WTC11 (cell line): ENCODE measurements around the gene ACOX3. TPM values are rescaled to one million over a fixed set of nuclear protein-coding genes. Genes with fewer than 3 reads are reported as not detected.

Experiments
- ATAC-seq: fragments of 200-7000 bp; cut with Tn5 transposase; 2 replicates; pipeline ENCODE4 v1.10.0; 2021; ENCODE audit warnings: mild to moderate bottlenecking, moderate library complexity
- CTCF ChIA-PET: fragments of 300-600 bp; sonication (Branson Sonifier 250); formaldehyde crosslinking; loops from one replicate; lab custom pipeline; 2021; ENCODE audit warnings: antibody characterized with exemption; lab: Charles Lee
- POLR2A ChIA-PET: fragments of 350-600 bp; sonication (Branson Sonifier 250); formaldehyde crosslinking; loops from one replicate; lab custom pipeline; 2021; ENCODE audit warnings: antibody characterized with exemption; lab: Charles Lee
- DNase-seq: peaks from one replicate; pipeline ENCODE4 v3.0.0; 2021; ENCODE audit warnings: low spot score
- H3K27ac Mint-ChIP-seq: 2 replicates; pipeline ENCODE4 v1.8.0; 2021; ENCODE audit warnings: mixed read lengths
- H3K27me3 Mint-ChIP-seq: 2 replicates; pipeline ENCODE4 v1.8.0; 2021; ENCODE audit warnings: low read depth, mild to moderate bottlenecking, moderate library complexity, mixed read lengths
- H3K36me3 Mint-ChIP-seq: 2 replicates; pipeline ENCODE4 v1.8.0; 2021; ENCODE audit warnings: mixed read lengths
- H3K4me1 Mint-ChIP-seq: 2 replicates; pipeline ENCODE4 v1.8.0; 2022; ENCODE audit warnings: mixed read lengths
- H3K4me3 Mint-ChIP-seq: 2 replicates; pipeline ENCODE4 v1.8.0; 2021; ENCODE audit warnings: mild to moderate bottlenecking, moderate library complexity, mixed read lengths
- H3K9me3 Mint-ChIP-seq: 2 replicates; pipeline ENCODE4 v1.8.0; 2021; ENCODE audit warnings: mixed read lengths
- CREB1 ChIP-seq: sonication (generic); formaldehyde crosslinking; IDR thresholded peaks from 2 replicates; pipeline ENCODE4 v1.8.0; 2023; ENCODE audit warnings: mild to moderate bottlenecking, missing genetic modification reagents
- E2F1 ChIP-seq: sonication (generic); formaldehyde crosslinking; IDR thresholded peaks from 2 replicates; pipeline ENCODE4 v1.8.0; 2022; ENCODE audit warnings: mild to moderate bottlenecking, missing genetic modification reagents
- ELF4 ChIP-seq: sonication (generic); formaldehyde crosslinking; IDR thresholded peaks from 2 replicates; pipeline ENCODE4 v1.8.1; 2022; ENCODE audit warnings: low read depth, mild to moderate bottlenecking, moderate library complexity, missing genetic modification reagents
- EMX1 ChIP-seq: fragments of 250-450 bp; sonication (Bioruptor Pico); IDR thresholded peaks from 2 replicates; pipeline ENCODE4 v1.8.0; 2021; ENCODE audit warnings: mild to moderate bottlenecking
- FOXJ3 ChIP-seq: sonication (generic); formaldehyde crosslinking; IDR thresholded peaks from 2 replicates; pipeline ENCODE4 v1.9.0; 2021; ENCODE audit warnings: missing genetic modification reagents, mild to moderate bottlenecking, borderline replicate concordance
- FOXP1 ChIP-seq: sonication (generic); formaldehyde crosslinking; IDR thresholded peaks from 2 replicates; pipeline ENCODE4 v1.8.0; 2022; ENCODE audit warnings: missing genetic modification reagents, mild to moderate bottlenecking, moderate library complexity, borderline replicate concordance
- GABPB1 ChIP-seq: sonication (generic); formaldehyde crosslinking; IDR thresholded peaks from 2 replicates; pipeline ENCODE4 v1.8.1; 2023; ENCODE audit warnings: mild to moderate bottlenecking, missing genetic modification reagents
- GRHL2 ChIP-seq: fragments of 250-450 bp; sonication (Bioruptor Pico); IDR thresholded peaks from 2 replicates; pipeline ENCODE4 v1.8.0; 2022; ENCODE audit warnings: mild to moderate bottlenecking, moderate library complexity; ENCODE audit not compliant: insufficient replicate concordance, severe bottlenecking
- GTF2I ChIP-seq: fragments of 250-450 bp; sonication (Bioruptor Pico); conservative IDR thresholded peaks from 2 replicates; pipeline ENCODE4 v1.4.0; 2021; ENCODE audit warnings: mild to moderate bottlenecking
- JAZF1 ChIP-seq: fragments of 250-450 bp; sonication (Bioruptor Pico); IDR thresholded peaks from 2 replicates; pipeline ENCODE4 v1.9.0; 2021; ENCODE audit warnings: moderate library complexity, mild to moderate bottlenecking, inconsistent platforms
- MYBL2 ChIP-seq: sonication (generic); formaldehyde crosslinking; IDR thresholded peaks from 2 replicates; pipeline ENCODE4 v1.8.1; 2023; ENCODE audit warnings: mild to moderate bottlenecking, moderate library complexity, missing genetic modification reagents
- TCF7 ChIP-seq: sonication (generic); formaldehyde crosslinking; IDR thresholded peaks from 2 replicates; pipeline ENCODE4 v1.8.0; 2022; ENCODE audit warnings: mild to moderate bottlenecking, low read depth, missing genetic modification reagents, moderate library complexity
- TP53 ChIP-seq: sonication (generic); formaldehyde crosslinking; IDR thresholded peaks from 2 replicates; pipeline ENCODE4 v1.8.1; 2023; ENCODE audit warnings: mild to moderate bottlenecking, missing genetic modification reagents
- USF1 ChIP-seq: sonication (generic); formaldehyde crosslinking; IDR thresholded peaks from 2 replicates; pipeline ENCODE4 v1.8.0; 2022; ENCODE audit warnings: mild to moderate bottlenecking, missing genetic modification reagents
- ZNF232 ChIP-seq: sonication (generic); formaldehyde crosslinking; IDR thresholded peaks from 2 replicates; pipeline ENCODE4 v1.8.0; 2022; ENCODE audit warnings: mild to moderate bottlenecking, missing genetic modification reagents
- ZNF317 ChIP-seq: sonication (generic); formaldehyde crosslinking; IDR thresholded peaks from 2 replicates; pipeline ENCODE4 v1.8.1; 2023; ENCODE audit warnings: low read depth, mild to moderate bottlenecking, moderate library complexity, missing genetic modification reagents, borderline replicate concordance
- ZNF423 ChIP-seq: fragments of 250-450 bp; sonication (Bioruptor Pico); IDR thresholded peaks from 2 replicates; pipeline ENCODE4 v2.1.2; 2022; ENCODE audit warnings: mild to moderate bottlenecking, moderate library complexity
- total RNA-seq: library from RNA; stranded (reverse); gene quantifications from 3 replicates; pipeline ENCODE4 v1.2.3, GENCODE V29; 2021
- TF ChIP-seq, protein P1 (sequence below): sonication (generic); formaldehyde crosslinking; IDR thresholded peaks from 2 replicates; pipeline ENCODE4 v1.8.0; 2022; ENCODE audit warnings: mild to moderate bottlenecking, missing genetic modification reagents

Gene ACOX3
- total RNA-seq, 1 experiment from 2014 or later = 10.7 TPM

GRCh38 chr4:8376361-8377102 is 64.0 kb downstream of the ACOX3 start:
- POLR2A ChIA-PET = interaction anchor here (0.5 kb wide), 1 partner anchor 10 kb away, joined by 4 read pairs; no protein-coding TSS in a partner anchor
- H3K27me3 Mint-ChIP-seq = no peaks in the 10 kb centered on the region
- no peaks in the 10 kb centered on the region for H3K9me3 Mint-ChIP-seq

GRCh38 chr4:8374851-8375649 is 65.5 kb downstream of the ACOX3 start:
- CTCF ChIA-PET = interaction anchor here (0.7 to 4.5 kb wide), 7 partner anchors 27 to 133 kb away, joined by 3 to 20 read pairs (median 4); no protein-coding TSS in a partner anchor
- peaks cover 3% of the 10 kb centered on the region for H3K4me1 Mint-ChIP-seq
- H3K4me3 Mint-ChIP-seq = no peak overlapping the region
- ATAC-seq = peak; percentile 43
- H3K9me3 Mint-ChIP-seq = no peaks in the 10 kb centered on the region
- H3K27ac Mint-ChIP-seq = no peak overlapping the region
- POLR2A ChIA-PET = interaction anchor here (0.5 kb wide), 1 partner anchor 70 kb away, joined by 4 read pairs; no protein-coding TSS in a partner anchor
- H3K36me3 Mint-ChIP-seq = no peaks in the 10 kb centered on the region
- DNase-seq = no peak
- no peaks in the 10 kb centered on the region for H3K27me3 Mint-ChIP-seq
- no peak for TF ChIP-seq GRHL2 (CRISPR knock-in tag)
- TF ChIP-seq USF1 (CRISPR knock-in tag) = no peak
- no peak for TF ChIP-seq TP53 (CRISPR knock-in tag)
- no peak for TF ChIP-seq JAZF1 (CRISPR knock-in tag)
- TF ChIP-seq MYBL2 (CRISPR knock-in tag) = no peak
- TF ChIP-seq, all 79 proteins: peak for 0

More at GRCh38 chr4:8376361-8377102, 64.0 kb downstream of the ACOX3 start:
- Mint-ChIP-seq H3K27ac (no peak overlapping the region), H3K4me3 (no peak overlapping the region)
- ATAC-seq = no peak
- no peak for TF ChIP-seq ELF4 (CRISPR knock-in tag)
- peak; percentile 98 for TF ChIP-seq ZNF423 (CRISPR knock-in tag)
- no peak for TF ChIP-seq FOXP1 (CRISPR knock-in tag)
- no peak for TF ChIP-seq ZNF317 (CRISPR knock-in tag)
- TF ChIP-seq EMX1 (CRISPR knock-in tag) = no peak
- TF ChIP-seq, all 79 proteins: peak for 1
- no peak for DNase-seq
- CTCF ChIA-PET = interaction anchor here (1.0 to 4.5 kb wide), 2 partner anchors 57 to 110 kb away, joined by 3 to 20 read pairs; no protein-coding TSS in a partner anchor
- H3K36me3 Mint-ChIP-seq = no peaks in the 10 kb centered on the region
- H3K4me1 Mint-ChIP-seq = peaks cover 3% of the 10 kb centered on the region

- H3K9me3 Mint-ChIP-seq = no peaks in the 10 kb centered on the region
- DNase-seq = no peak
- no peaks in the 10 kb centered on the region for H3K27me3 Mint-ChIP-seq
- H3K27ac Mint-ChIP-seq = no peak overlapping the region
- TF ChIP-seq, protein P1, sequence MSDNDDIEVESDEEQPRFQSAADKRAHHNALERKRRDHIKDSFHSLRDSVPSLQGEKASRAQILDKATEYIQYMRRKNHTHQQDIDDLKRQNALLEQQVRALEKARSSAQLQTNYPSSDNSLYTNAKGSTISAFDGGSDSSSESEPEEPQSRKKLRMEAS (CRISPR knock-in tag) = no peak
- TF ChIP-seq CREB1 (CRISPR knock-in tag) = no peak
- TF ChIP-seq FOXP1 (CRISPR knock-in tag) = no peak
- no peak for TF ChIP-seq ELF4 (CRISPR knock-in tag)
- TF ChIP-seq MYBL2 (CRISPR knock-in tag) = no peak
- no peaks in the 10 kb centered on the region for H3K36me3 Mint-ChIP-seq
- no peak overlapping the region for H3K4me3 Mint-ChIP-seq
- H3K4me1 Mint-ChIP-seq = peaks cover 3% of the 10 kb centered on the region
- ChIA-PET POLR2A (no interaction called here), CTCF (interaction anchor here (4.5 kb wide), 1 partner anchor 54 kb away, joined by 20 read pairs; no protein-coding TSS in a partner anchor)
- ATAC-seq = no peak
Observed at GRCh38 chr4:8373973-8374545, 66.5 kb downstream of the ACOX3 start.

- ChIA-PET CTCF (no interaction called here), POLR2A (no interaction called here)
- no peak for ATAC-seq
- Mint-ChIP-seq H3K27me3 (no peaks in the 10 kb centered on the region), H3K27ac (no peak overlapping the region; the same call in 1 of the 2 replicates), H3K4me1 (peaks cover 3% of the 10 kb centered on the region), H3K9me3 (no peaks in the 10 kb centered on the region), H3K36me3 (no peaks in the 10 kb centered on the region), H3K4me3 (no peak overlapping the region)
- DNase-seq = no peak
- no peak for TF ChIP-seq GTF2I (CRISPR knock-in tag)
- no peak for TF ChIP-seq TCF7 (CRISPR knock-in tag)
- no peak for TF ChIP-seq E2F1 (CRISPR knock-in tag)
- no peak for TF ChIP-seq FOXJ3 (CRISPR knock-in tag)
- TF ChIP-seq GABPB1 = no peak
- TF ChIP-seq CREB1 (CRISPR knock-in tag) = no peak
- no peak for TF ChIP-seq ZNF232 (CRISPR knock-in tag)
Observed at GRCh38 chr4:8373270-8373972, 67.1 kb downstream of the ACOX3 start.
